Occipital lobe (tissue), 2 donors: ENCODE data around the gene TDRD10. TPM values are rescaled to one million over a fixed set of nuclear protein-coding genes. Genes with fewer than 3 reads are reported as not detected.
A peak's percentile ranks its signal among the peaks of the same experiment; 100 is the strongest.

Experiments used
- DNase-seq: peaks from one replicate; lab custom pipeline; 2025; lab: John Stamatoyannopoulos, UW
- total RNA-seq: library from RNA; depleted of rRNA; stranded (reverse); fragments of >200 nt; gene quantifications from one replicate; pipeline ENCODE4 v1.2.3, GENCODE V29; 2014

Gene TDRD10
- total RNA-seq, 1 donor from 2014 or later, result 0.16 TPM

GRCh38 chr1:154552036-154552435, 50.0 kb downstream of the TDRD10 start:
- DNase-seq, result no peak

DNA sequence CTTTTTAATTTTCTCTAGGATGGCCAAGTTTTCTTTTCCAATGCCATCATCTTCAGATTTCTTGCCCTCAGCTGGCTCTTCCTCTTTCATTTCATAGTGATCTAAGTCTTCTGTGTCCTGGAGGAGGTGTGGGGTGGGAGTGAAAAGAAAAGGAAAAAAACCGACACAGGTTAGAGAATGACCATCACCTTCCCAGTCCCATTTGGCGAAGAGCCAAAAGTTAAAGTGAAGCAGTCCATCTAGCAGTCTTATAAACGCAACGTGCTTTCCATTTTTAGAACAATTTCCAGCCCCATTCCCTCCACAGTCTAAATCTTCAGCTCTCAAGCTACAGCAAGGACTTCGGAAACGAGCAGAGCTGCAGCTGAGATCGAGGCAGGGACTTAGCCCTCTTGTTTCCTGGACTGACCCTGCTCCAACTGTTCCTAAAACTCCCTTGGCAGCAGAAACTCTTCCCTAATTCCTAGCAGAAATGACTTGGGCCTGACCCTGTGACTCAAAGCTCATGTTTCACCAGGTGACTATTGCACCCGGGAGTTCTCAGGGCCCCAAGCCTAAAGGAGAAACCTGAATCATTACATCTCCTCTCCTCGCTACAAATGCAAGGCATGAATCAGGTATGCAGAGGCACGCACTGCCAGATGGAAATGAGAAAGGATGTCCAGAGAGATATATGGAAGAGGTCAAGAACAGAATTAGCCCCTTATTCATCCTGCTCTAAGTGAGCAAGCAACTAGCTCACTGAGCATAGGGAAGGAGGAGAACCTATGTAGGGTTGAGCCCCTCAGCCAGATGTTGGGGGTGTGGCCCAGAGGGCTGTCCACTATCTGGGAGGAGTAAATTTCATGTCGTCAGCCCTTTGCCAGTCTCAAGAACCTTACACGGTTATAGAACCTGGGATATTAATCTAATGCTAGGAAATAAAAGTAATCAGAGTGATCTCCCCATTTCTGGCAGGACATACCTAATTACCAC, 51.3 kb downstream of the TDRD10 start:
- DNase-seq, result no peak

GRCh38 chr1:154556422-154556821, 54.4 kb downstream of the TDRD10 start:
- DNase-seq, result no peak

DNA sequence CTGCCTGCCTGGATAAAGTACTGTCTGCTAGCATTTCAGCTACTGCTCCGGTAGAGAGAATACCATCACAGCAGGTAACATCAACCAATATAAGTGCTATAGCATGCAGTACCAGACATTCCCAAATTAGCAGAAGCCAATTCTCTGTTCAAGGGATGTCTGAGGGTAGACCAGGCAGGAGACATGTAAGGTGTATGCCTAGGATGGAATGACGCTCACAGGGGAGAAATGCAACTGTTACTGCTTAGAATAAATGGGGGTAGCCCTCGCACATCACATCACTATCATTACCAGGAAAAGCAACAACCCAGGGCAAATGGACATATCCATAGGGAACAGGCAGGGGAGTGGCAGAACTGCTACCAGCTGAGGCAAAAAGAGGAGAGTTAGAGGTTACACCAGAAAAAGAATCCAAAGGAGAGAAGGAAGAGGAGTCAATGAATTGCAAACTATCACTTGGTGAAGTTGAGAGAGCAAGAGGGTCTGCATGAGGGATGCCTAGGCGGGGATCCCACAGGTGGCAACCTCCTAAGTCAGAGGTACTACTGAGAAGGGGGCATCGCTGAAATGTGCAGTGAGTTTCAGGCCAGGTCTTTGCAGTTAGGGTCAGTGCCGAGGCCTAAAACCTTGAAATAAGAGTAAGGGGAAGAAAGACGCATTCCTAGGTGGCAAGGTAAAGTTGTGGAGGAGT, 55.4 kb downstream of the TDRD10 start:
- no peak for DNase-seq

DNA sequence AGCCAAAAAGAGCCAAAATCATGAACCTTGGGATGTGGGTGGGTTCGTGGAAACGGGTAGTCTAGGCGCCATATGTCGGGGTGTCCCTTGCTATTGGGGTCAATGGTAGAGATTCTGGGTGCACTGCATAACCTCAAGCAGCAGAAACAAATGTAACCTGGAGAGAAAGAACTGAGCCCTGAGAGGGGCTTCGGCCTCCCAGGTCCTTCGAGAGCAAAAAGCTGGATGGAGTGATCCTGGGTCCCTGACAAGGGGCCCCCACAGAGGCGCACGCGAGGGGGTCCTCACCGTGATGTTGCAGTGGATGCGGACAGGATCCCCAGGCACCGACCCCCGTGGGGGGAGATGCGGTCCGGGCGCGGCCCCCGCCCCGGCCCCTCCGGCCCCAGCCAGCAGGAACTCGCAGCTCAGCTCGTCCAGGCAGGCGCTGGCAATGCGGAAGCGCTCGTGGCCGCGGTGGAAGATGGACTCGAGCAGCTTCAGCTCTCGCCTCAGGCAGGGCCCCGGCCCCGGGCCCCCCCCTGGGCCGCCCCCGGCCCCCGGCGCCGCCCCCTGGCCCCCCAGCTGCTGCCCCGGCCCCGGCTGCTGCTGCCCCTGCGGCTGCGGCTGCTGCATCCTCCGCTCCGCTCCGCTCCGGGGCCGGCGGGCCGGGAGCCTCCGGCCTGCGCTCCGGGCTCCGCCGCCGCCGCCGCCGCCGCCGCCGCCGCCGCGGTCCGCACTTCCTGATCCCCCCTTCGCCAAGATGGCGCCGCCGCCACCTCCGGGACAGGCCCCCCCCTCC, 56.1 kb downstream of the TDRD10 start, which contains the start of gene UBE2Q1:
UBE2Q1 (minus strand) TSS at position 724 of the 781 bp plus-strand sequence; CDS start at position 615, 109 bp downstream.
- no peak for DNase-seq

DNA sequence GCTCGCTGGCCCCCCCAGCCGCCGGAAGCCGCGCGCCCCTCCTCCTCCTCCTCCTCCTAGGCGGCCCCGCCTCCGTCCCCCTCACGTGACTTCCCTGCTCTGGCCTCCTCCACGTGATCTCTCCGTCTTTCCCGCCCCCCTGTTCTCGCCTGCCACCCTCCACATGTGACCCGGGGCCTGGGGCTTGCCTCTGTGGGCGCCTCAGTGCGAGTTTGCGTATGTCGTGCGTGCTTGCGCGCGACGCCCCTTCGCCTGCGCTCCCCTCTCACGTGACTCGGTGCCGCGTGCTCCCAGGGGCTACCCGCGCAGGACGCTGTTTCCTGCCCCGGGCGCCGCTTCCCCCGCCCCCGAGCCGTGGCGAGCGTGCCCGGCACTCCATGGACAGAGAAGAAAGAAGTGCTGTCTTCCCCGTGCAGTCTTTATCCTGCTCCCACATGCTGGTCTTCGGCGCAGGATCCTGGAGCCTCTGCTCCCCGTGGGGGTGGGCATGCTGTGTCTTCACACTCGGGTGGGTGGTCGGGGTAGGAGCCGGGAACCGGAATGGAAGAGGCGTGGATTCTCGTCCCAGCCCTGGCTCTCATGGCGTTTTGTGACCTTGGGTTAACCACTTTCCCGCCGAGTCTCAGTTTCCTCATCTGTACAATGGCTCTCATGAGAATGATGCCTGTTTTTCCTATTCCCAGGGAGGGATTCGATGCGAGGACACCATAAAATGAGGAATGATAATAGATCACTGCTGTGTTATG, 56.9 kb downstream of the TDRD10 start:
- peak; percentile 99 for DNase-seq

GRCh38 chr1:154559466-154560044, 57.5 kb downstream of the TDRD10 start:
- peak; percentile 85 for DNase-seq

DNA sequence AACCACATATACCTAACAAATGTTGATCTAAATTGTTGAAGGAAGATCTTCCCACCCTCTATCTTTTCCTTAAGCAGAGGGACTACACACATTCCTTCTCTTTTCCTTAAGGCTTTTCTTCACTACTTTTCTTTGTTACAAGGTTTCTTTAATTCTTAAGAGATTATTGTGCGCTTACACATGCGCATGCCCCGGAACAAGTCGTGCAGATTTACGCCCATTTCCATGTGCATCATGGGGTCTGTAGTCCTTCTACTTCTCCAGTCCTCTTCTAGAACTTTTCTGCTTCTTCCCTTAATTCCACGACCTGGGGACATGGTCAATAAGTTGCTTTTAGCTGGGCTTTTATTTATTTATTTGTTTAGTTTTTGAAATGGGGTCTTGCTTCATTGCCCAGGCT, 63.9 kb downstream of the TDRD10 start:
- no peak for DNase-seq

DNA sequence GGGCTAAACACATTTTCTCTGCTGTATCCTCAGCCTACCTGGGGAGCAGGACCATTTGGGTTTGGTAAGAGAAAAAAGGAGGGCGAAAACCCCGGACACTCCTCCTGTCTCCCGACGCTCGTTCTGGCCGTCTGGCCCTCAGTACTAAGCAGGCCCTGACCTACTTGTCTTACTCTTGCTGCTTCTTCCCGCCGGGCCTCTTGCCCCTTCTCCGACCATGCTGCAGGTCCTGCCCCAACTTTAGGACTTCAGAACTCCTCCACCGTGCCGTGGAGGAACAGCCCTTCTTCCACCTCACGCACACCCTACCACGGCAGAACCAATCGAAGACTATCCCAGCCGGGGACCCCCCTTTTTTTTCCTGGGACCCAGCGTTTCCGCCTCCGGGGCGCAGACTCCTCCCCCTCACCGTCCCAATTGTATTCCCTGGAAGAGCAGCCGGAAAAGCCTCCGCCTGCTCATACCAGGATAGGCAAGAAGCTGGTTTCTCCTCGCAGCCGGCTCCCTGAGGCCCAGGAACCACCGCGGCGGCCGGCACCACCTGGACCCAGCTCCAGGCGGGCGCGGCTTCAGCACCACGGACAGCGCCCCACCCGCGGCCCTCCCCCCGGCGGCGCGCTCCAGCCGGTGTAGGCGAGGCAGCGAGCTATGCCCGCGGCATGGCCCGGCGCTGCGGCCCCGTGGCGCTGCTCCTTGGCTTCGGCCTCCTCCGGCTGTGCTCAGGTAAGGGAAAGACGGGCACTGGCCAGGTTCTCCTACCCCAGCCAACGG, 65.6 kb downstream of the TDRD10 start, which contains the start of gene CHRNB2:
CHRNB2 (plus strand) TSS at position 393 of the 771 bp plus-strand sequence; CDS start at position 660, 267 bp downstream.
- peak; percentile 79 for DNase-seq

GRCh38 chr1:154568157-154568815, 66.3 kb downstream of the TDRD10 start:
- DNase-seq, result no peak

- no peak for DNase-seq
Measured at GRCh38 chr1:154571244-154571963, 69.4 kb downstream of the TDRD10 start.

GRCh38 chr1:154571964-154572288, 69.9 kb downstream of the TDRD10 start:
- DNase-seq, result no peak

- DNase-seq, result no peak
Measured at GRCh38 chr1:154572468-154573167, 70.6 kb downstream of the TDRD10 start.

DNA sequence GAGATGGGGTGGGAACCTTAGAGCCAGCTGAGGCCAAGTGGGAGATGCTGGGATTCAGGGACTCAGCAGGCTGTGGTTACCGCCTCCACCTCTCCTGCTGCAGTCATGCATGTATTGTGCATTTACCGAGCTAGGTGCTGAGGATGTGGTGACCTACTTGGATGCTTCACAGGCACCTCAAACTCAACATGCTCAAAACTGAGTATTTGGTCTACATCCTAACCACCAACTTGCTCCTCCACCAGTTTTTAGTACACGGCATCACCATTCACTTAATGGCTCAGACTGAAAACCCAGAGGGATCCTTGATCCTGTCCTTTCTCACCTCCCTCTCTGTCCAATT, 71.1 kb downstream of the TDRD10 start:
- no peak for DNase-seq

DNA sequence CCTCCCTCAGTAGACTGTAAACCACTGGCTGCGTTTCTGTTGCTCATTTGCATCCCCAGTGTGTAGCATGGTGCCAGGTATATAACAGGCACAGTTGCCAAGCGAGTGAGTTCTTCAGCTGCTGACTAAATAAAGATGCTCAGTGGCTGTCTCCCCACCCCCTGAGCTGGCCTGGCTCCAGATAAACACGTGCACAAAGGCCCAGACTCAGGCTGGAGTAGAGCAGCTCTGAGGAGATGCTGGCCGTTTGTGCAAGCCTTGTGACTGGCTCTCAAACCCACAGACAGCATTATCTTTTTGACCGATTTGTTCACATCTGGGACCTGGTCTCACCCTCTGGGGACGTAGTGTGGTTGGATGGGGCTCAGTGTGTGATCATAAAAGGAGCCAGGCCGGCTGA, 72.7 kb downstream of the TDRD10 start:
- DNase-seq, result peak; percentile 54

DNA sequence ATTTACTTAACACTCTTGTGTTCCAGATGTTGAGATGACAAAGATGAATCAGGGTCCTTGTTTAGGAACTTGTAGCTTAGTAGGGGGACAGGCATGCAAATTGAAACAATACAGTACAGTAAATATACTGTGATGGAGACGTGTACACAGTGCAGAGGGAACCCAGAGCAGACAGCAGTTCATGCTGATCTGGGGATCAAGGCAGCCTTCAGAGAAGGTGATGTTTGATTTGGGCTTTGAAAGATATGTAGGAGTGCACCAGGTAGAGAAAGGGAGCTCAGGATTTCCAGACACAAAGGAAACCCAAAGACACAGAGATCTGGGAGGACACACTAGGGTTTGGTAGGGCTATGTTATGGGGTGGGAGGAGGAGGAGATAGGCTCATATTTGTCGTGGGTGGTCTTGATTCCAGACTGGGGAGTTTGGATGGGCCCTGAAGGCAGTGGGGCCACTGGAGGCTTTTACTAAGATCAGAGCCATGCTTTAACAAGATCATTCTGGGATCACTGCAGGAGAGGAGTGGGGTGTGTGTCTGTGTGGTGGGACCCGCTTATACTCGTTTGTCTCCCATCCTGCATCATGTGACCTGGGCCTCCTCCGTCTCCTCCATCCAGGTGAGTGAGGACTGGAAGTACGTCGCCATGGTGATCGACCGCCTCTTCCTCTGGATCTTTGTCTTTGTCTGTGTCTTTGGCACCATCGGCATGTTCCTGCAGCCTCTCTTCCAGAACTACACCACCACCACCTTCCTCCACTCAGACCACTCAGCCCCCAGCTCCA, 73.3 kb downstream of the TDRD10 start:
- DNase-seq, result no peak

- DNase-seq, result no peak
Measured at GRCh38 chr1:154575951-154576566, 74.0 kb downstream of the TDRD10 start.
